Activated CD4-positive, alpha-beta T cell treated with anti-CD3 and anti-CD28 coated beads, Interleukin-2, amount 10 ng/mL, durations not matched to agents 24 days and 14 days (primary cell): Measurements from ENCODE around the gene NECAB3. TPM values are rescaled to one million over a fixed set of nuclear protein-coding genes. Genes with fewer than 3 reads are reported as not detected.

ENCODE experiments used
- total RNA-seq: library from RNA; stranded (reverse); gene quantifications from 2 replicates; pipeline ENCODE4 v1.2.3, GENCODE V29; 2022

Gene NECAB3
- total RNA-seq, 1 donor from 2014 or later, result 29.0 TPM

Other genes with a start within 250 kb of the NECAB3 start
- gene SNTA1, start 230.7 kb downstream of the NECAB3 start, total RNA-seq, result 0.91 and 1.0 TPM in 2 replicates
- 12.9 TPM in 2 replicates for gene CBFA2T2, start 184.3 kb downstream of the NECAB3 start, total RNA-seq
- gene C20orf144, start 12.1 kb downstream of the NECAB3 start, total RNA-seq, result 0.16 and 0.26 TPM in 2 replicates
- 3.7 TPM in 2 replicates for gene ACTL10, start 7.5 kb downstream of the NECAB3 start, total RNA-seq
- gene E2F1, start 12.0 kb upstream of the NECAB3 start, total RNA-seq, result 77.2 and 78.3 TPM in 2 replicates
- 5.4 and 5.5 TPM in 2 replicates for gene PXMP4, start 45.9 kb upstream of the NECAB3 start, total RNA-seq
- 6.1 and 7.1 TPM in 2 replicates for gene ZNF341, start 57.6 kb upstream of the NECAB3 start, total RNA-seq
- gene CHMP4B, start 136.9 kb upstream of the NECAB3 start, total RNA-seq, result 95.6 and 102 TPM in 2 replicates